Astrocyte of the cerebellum (primary cell): ENCODE data around the gene OR2T10.
"Not testable (repeated sequence)": the region's sequence is repeated elsewhere in the genome, so short reads cannot be mapped to it uniquely, and the experiment has no call there.

Source experiments
- DNase-seq: peaks from one replicate; pipeline ENCODE4 v3.0.0-alpha.2; 2011; ENCODE audit warnings: low read depth
- H3K4me3 ChIP-seq: 2 replicates; pipeline ENCODE4 v1.5.1; 2011; ENCODE audit warnings: mild to moderate bottlenecking, low read depth, low read length, moderate library complexity
- CTCF ChIP-seq: IDR thresholded peaks from 2 replicates; pipeline ENCODE4 v1.5.1; 2012; ENCODE audit warnings: low read length, low read depth, moderate library complexity, mild to moderate bottlenecking; ENCODE audit errors: missing control alignments
- in situ Hi-C: cut with HindIII; loops from 2 replicates; pipeline ENCODE4 v1.10.0; 2017; ENCODE audit warnings: low sequenced_read_pairs

OR2T10 gene

GRCh38 chr1:248592655-248593054 lies 4.8 kb downstream of the OR2T10 start:
- no peak for DNase-seq
- in situ Hi-C loops, result no loop called here
- H3K4me3 ChIP-seq, result no peak overlapping the region
- TF ChIP-seq CTCF, result no peak

- TF ChIP-seq CTCF, result no peak
- H3K4me3 ChIP-seq, result no peak overlapping the region
- in situ Hi-C loops, result no loop called here
- no peak for DNase-seq
Measured at GRCh38 chr1:248590055-248590454, 7.4 kb downstream of the OR2T10 start.

- in situ Hi-C loops, result no loop called here
- no peak for DNase-seq
- TF ChIP-seq CTCF, result no peak
Measured at GRCh38 chr1:248589334-248589733, 8.2 kb downstream of the OR2T10 start.

GRCh38 chr1:248585266-248585665 lies 12.2 kb downstream of the OR2T10 start:
- DNase-seq, result no peak
- TF ChIP-seq CTCF, result no peak
- H3K4me3 ChIP-seq, result no peak overlapping the region
- in situ Hi-C loops, result no loop called here

More at GRCh38 chr1:248589334-248589733, 8.2 kb downstream of the OR2T10 start:
- H3K4me3 ChIP-seq, result no peak overlapping the region

GRCh38 chr1:248576260-248576980 lies 21.1 kb downstream of the OR2T10 start:
- H3K4me3 ChIP-seq, result no peak overlapping the region
- in situ Hi-C loops, result no loop called here

GRCh38 chr1:248574657-248575056 lies 22.8 kb downstream of the OR2T10 start, which contains the start of gene OR2T34:
TSS of gene OR2T34 (minus strand) at chr1:248574757. CDS start at chr1:248574757, 0 bp downstream.
- in situ Hi-C loops, DNase-seq: not testable (repeated sequence)

More at GRCh38 chr1:248576260-248576980, 21.1 kb downstream of the OR2T10 start:
- DNase-seq, result no peak
- no peak for TF ChIP-seq CTCF

GRCh38 chr1:248573856-248574255 lies 23.6 kb downstream of the OR2T10 start:
- H3K4me3 ChIP-seq, DNase-seq, in situ Hi-C loops: not testable (repeated sequence)

More at GRCh38 chr1:248574657-248575056, 22.8 kb downstream of the OR2T10 start, which contains the start of gene OR2T34:
- not testable (repeated sequence) for H3K4me3 ChIP-seq

GRCh38 chr1:248572049-248572448 lies 25.5 kb downstream of the OR2T10 start:
- DNase-seq, in situ Hi-C loops, H3K4me3 ChIP-seq: not testable (repeated sequence)

- in situ Hi-C loops, DNase-seq, H3K4me3 ChIP-seq: not testable (repeated sequence)
Measured at GRCh38 chr1:248570811-248571210, 26.7 kb downstream of the OR2T10 start.

GRCh38 chr1:248569049-248569448 lies 28.5 kb downstream of the OR2T10 start:
- in situ Hi-C loops, H3K4me3 ChIP-seq, DNase-seq: not testable (repeated sequence)

- in situ Hi-C loops, DNase-seq, H3K4me3 ChIP-seq: not testable (repeated sequence)
Measured at GRCh38 chr1:248565530-248566373, 31.7 kb downstream of the OR2T10 start.
